ENCODE measurements around the gene ZNF446. TPM values are rescaled to one million over a fixed set of nuclear protein-coding genes. Genes with fewer than 3 reads are reported as not detected.

The ZNF446 gene
- total and polyA plus RNA-seq, 8 donors: 4.6 to 26.1 (median 8.1) TPM

DNA sequence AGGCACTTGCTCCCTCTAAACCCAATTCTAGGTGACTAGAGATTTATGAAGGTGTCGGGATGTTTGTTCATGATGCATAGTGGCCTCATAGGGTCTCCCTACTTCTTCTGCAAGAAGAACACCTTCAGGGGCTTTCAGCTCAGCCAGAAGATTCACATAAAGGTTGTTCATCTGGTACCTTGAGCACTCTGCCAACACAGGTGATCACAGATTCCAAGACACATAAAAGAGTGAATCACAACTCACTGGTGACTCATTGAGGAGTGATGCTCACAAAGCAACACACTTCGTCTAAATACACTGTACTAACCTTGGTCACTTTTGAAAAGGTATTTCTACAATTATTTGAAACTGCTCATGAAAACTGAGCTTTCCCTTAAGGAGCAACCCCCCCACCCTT, 16.1 kb upstream of the ZNF446 start:
- intact Hi-C loops (cut with DNase I; ENCODE audit: low total_unique reads): no loop called here

GRCh38 chr19:58466089-58466759, 9.9 kb upstream of the ZNF446 start:
- WGBS, 5 donors: 31 to 41% (median 35%) methylated on average over 16 to 20 of the region's 20 CpGs

More for the DNA sequence above, 16.1 kb upstream of the ZNF446 start:
- TF ChIP-seq POLR2AphosphoS5 (IDR thresholded peaks at IDR 0.05): no peak
- TF ChIP-seq POLR2A (IDR thresholded peaks at IDR 0.05): no peak
- no peak for TF ChIP-seq EP300 (IDR thresholded peaks at IDR 0.05)
- TF ChIP-seq, protein P1, sequence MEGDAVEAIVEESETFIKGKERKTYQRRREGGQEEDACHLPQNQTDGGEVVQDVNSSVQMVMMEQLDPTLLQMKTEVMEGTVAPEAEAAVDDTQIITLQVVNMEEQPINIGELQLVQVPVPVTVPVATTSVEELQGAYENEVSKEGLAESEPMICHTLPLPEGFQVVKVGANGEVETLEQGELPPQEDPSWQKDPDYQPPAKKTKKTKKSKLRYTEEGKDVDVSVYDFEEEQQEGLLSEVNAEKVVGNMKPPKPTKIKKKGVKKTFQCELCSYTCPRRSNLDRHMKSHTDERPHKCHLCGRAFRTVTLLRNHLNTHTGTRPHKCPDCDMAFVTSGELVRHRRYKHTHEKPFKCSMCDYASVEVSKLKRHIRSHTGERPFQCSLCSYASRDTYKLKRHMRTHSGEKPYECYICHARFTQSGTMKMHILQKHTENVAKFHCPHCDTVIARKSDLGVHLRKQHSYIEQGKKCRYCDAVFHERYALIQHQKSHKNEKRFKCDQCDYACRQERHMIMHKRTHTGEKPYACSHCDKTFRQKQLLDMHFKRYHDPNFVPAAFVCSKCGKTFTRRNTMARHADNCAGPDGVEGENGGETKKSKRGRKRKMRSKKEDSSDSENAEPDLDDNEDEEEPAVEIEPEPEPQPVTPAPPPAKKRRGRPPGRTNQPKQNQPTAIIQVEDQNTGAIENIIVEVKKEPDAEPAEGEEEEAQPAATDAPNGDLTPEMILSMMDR (IDR thresholded peaks at IDR 0.05): no peak
- WGBS, 5 donors: 65 to 74% (median 68%) methylated on average over 2 of the region's 2 CpGs
- H3K27ac ChIP-seq: no peak overlapping the region
- H3K27me3 ChIP-seq: no peaks in the 10 kb centered on the region
- H3K4me1 ChIP-seq: no peaks in the 10 kb centered on the region
- H3K36me3 ChIP-seq: peaks cover 14 to 43% (median 32%) of the 10 kb centered on the region in 4 donors
- no peak overlapping the region for H3K4me3 ChIP-seq
- H3K9me3 ChIP-seq: no peaks in the 10 kb centered on the region
- DNase-seq: no peak

DNA sequence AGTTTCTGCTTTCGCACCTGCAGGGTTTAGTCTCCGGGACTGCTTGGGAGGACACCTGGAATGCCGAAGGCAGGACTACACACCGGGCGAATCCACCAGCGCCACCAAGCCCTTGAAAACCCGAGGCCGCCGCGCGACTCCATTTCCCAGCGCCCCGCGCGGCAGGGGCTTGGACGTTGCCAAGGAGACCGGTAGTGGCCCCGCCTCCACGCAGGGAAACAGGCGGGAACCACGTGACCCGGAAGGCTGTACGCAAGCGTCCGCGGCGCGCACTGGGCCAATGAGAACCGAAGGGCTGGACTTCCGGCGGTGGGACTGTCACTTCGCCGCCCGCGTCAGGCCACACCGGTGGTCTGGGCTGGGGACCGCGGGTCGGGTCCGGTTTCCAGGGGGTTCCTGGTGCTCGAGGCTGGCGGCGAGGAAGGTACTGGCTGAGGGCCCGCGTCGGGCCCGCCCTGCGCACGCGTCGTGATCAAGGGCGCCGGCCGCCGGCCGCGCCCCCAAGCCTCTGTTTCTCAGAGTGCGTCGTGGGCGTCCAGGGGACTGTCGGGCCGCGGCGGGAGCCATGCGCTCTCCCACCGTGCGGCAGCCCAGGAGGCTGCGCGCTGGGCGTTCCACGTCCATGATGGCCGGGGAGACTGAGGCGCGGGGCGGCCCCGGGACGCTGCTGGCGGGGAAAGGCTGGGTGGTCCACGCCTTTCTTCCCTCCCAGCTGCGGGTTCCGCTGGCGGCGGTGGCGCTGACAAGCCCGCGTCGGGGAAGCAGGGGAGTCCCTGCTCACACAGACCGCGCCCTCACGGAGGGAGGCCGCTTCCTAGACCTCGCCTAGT, 9.2 kb upstream of the ZNF446 start, which contains the start of gene ZNF324:
TSS of gene ZNF324 (plus strand) at position 321 of the 830 bp plus-strand sequence. CDS start 2,106 bp downstream, outside the sequence.
- Histone ChIP-seq H3K27me3 (no peaks in the 10 kb centered on the region), H3K4me1 (peaks cover 14 to 26% (median 23%) of the 10 kb centered on the region in 4 donors), H3K4me3 (peak within 1 kb of the TSS; percentile 87 to 100 (median 99)), H3K9me3 (no peaks in the 10 kb centered on the region), H3K27ac (peak within 1 kb of the TSS; percentile 80 to 88 (median 84)), H3K36me3 (peaks cover 17 to 28% (median 27%) of the 10 kb centered on the region in 4 donors)
- intact Hi-C loops (cut with DNase I; ENCODE audit: low total_unique reads): no loop called here
- 0 to 1% (median 0%) methylated on average over 24 to 92 of the region's 92 CpGs for WGBS, 5 donors
- TF ChIP-seq POLR2AphosphoS5 (IDR thresholded peaks at IDR 0.05) (peak; percentile 68 to 94 (median 81)), EP300 (IDR thresholded peaks at IDR 0.05) (no peak), POLR2A (IDR thresholded peaks at IDR 0.05) (no peak)
- TF ChIP-seq, protein P1 (IDR thresholded peaks at IDR 0.05): no peak
- DNase-seq: peak; percentile 99

More at GRCh38 chr19:58466089-58466759, 9.9 kb upstream of the ZNF446 start:
- Histone ChIP-seq H3K27me3 (no peaks in the 10 kb centered on the region), H3K27ac (peak overlapping the region in 4 of 5 donors; percentile 83 to 88 (median 85)), H3K9me3 (no peaks in the 10 kb centered on the region), H3K4me3 (peak overlapping the region; percentile 87 to 100 (median 99)), H3K36me3 (peaks cover 11 to 22% (median 21%) of the 10 kb centered on the region in 4 donors), H3K4me1 (peaks cover 14 to 26% (median 23%) of the 10 kb centered on the region in 4 donors)
- DNase-seq: no peak
- intact Hi-C loops (cut with DNase I; ENCODE audit: low total_unique reads): no loop called here
- TF ChIP-seq EP300 (IDR thresholded peaks at IDR 0.05): no peak
- TF ChIP-seq POLR2A (IDR thresholded peaks at IDR 0.05): no peak
- TF ChIP-seq POLR2AphosphoS5 (IDR thresholded peaks at IDR 0.05): no peak
- TF ChIP-seq, protein P1 (IDR thresholded peaks at IDR 0.05): no peak

- peaks cover 27 to 41% (median 39%) of the 10 kb centered on the region in 4 donors for H3K36me3 ChIP-seq
- H3K4me1 ChIP-seq: peaks cover 14 to 26% (median 23%) of the 10 kb centered on the region in 4 donors
- H3K27ac ChIP-seq: no peak overlapping the region
- no peaks in the 10 kb centered on the region for H3K27me3 ChIP-seq
- H3K9me3 ChIP-seq: no peaks in the 10 kb centered on the region
- WGBS, 5 donors: 56 to 71% (median 59%) methylated on average over 5 of the region's 5 CpGs
- DNase-seq: no peak
- intact Hi-C loops (cut with DNase I; ENCODE audit: low total_unique reads): no loop called here
- TF ChIP-seq EP300 (IDR thresholded peaks at IDR 0.05) (no peak), POLR2A (IDR thresholded peaks at IDR 0.05) (no peak), POLR2AphosphoS5 (IDR thresholded peaks at IDR 0.05) (no peak)
- TF ChIP-seq, protein P1 (IDR thresholded peaks at IDR 0.05): no peak
- peak overlapping the region in 2 of 4 donors; percentile 87 to 100 for H3K4me3 ChIP-seq
Measured at GRCh38 chr19:58468216-58468839, 7.8 kb upstream of the ZNF446 start.
